Fibroblast of peridontal ligament (primary cell): ENCODE data around the gene ASIC1.

ENCODE experiments used
- DNase-seq: peaks from one replicate; pipeline ENCODE4 v3.0.0-alpha.2; 2010; ENCODE audit errors: extremely low read depth

ASIC1 gene

DNA sequence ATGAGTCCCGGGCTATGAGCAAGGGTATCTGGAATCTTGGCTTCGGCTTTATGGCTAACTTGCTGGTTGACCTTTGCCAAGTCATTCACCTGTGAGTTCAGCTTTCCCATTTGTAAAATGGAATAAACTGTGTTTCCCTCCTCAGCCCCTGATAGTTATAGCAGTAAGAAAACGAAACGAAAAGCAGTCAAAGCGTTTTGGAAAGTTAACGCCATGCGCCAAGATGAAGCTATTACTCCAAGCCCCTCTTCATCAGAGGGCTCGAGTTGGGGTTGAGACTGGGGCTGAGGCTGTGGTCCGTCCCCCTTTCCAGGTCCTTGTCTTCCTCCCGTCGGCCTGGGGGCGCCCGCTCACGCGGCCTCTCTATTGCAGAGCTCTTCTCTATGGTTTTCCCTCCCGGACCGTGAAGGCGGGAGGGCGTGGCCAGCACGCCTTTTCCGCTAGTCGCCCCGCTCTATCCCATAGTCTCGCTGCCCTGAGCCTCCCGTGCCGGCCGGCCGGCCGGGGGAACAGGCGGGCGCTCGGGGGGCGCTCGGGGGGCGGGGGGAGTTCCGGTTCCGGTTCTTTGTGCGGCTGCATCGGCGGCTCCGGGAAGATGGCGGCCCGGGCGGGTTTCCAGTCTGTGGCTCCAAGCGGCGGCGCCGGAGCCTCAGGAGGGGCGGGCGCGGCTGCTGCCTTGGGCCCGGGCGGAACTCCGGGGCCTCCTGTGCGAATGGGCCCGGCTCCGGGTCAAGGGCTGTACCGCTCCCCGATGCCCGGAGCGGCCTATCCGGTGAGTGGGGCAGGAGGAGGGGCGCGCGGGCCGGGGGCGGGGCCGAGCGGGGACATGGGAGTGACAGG lies 27.6 kb downstream of the ASIC1 start, which contains the start of gene SMARCD1:
Gene SMARCD1 (plus strand): TSS at position 568 of the 840 bp plus-strand sequence. CDS start 28 bp downstream, at position 596.
- DNase-seq: peak; percentile 90

DNA sequence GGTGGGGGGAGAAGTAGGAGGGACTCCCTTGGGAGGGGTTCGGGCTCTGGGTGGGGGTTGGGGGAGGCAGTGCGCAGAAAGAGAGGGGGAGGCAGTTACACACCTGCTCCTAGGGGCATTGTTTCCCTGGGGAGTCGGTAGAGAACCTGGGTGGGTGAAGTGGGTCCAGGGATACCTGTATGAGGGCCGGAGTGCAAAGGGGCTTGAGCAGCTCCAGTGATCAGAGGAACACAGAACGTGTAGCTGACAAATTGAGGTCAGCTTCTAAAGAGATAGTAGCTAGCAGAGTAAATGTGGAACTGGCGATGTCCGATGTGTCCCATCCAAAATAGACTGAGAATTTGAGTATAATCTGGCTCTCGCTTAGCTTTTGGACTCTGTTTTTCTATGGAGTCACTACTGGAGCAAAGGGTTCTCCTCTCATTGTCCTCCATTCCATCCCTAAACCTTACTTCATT lies 28.2 kb downstream of the ASIC1 start:
- DNase-seq: no peak

DNA sequence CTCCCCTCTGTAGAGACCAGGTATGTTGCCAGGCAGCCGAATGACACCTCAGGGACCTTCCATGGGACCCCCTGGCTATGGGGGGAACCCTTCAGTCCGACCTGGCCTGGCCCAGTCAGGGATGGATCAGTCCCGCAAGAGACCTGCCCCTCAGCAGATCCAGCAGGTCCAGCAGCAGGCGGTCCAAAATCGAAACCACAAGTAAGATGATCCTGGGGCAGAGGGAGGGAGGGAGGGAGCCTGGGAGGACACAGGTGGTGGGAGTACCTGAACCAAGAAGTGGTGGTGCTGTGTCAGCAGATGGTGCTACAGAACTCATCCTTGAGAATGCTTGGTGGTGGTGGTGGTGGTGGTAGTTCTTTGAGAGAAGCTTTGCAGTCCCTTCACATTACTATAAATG lies 28.8 kb downstream of the ASIC1 start:
- DNase-seq: no peak

DNA sequence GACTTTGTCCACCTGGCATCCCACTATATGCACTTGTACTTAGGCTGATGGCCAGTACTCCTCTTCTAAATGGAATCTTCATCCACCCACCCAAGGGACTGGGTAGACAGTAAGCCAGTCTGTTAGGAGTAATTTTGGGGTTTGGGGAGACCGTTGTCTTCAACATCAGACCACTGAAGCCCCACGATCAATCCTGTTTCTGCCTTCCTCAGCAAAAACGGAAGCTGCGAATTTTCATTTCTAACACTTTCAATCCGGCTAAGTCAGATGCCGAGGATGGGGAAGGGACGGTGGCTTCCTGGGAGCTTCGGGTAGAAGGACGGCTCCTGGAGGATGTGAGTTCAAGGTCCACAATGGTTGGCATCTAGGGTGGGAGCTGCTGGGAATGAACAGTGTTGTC lies 29.8 kb downstream of the ASIC1 start:
- DNase-seq: no peak

DNA sequence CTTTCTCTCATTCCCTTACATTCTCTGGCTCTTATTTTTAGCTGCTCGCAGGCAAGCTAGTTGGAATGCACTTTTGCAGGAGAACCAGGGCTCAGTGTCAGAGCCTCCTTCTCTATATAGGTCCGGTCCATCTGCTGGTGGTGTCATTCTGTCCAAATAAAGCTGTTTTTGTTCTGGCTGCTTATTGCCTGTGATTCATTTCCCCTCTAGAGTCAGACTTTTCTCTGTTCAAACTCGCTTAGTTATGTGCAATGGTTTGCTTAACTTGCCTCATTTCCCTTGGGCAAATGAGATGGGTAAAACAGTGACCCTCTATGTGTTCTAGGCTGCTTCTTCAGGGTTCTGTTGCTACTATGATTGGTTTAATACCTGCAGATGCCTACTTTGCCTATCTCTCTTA lies 30.6 kb downstream of the ASIC1 start:
- DNase-seq: peak; percentile 81

DNA sequence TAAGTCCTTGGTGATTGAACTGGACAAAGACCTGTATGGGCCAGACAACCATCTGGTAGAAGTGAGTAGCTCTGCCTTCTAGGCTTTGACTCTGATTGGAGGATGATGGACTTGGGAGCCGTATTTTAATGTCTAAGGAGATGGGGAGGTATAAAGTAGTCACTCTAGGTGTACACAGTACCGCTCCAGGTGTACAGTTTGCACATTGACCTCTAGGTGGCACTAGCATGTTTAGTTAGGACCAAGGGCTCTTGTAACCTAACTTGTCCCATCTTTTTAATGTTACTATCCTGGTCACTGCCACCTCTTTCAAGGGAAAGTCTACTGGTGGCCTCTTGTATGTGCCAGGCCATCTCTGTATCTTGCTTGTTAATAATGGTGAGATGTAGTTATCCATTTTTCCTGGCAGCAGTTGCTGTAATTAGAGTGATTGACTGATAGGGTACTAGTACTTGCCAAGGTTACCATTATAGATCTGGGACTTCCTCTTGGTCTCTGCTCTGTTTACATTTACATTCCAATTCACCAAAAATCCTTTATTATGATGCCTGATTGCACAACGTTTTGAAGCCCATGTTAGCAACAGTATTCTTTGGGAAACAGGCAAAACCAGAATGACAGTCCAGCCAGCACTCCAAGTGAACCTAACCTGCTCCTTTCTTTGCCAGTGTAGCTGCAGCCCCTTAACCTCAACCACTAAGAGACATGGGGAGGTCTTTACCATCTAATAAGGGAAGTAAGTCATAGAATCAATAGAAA lies 31.4 kb downstream of the ASIC1 start:
- peak; percentile 52 for DNase-seq

DNA sequence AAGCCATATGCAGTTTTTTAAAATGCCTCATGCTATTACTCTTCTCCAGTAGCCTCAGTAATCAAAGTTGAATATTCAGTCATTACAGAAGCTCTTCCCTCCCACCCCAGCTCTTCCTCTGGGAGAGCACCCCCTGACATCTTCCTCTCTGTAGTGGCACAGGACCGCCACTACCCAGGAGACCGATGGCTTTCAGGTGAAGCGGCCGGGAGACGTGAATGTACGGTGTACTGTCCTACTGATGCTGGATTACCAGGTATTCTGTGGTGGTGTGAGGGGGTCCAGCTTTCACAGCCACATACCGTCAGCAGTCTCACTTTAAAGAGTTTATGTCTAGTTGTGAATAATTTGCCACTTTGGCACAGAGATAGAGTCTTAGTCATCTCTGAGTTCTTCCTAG lies 32.3 kb downstream of the ASIC1 start:
- DNase-seq: no peak

DNA sequence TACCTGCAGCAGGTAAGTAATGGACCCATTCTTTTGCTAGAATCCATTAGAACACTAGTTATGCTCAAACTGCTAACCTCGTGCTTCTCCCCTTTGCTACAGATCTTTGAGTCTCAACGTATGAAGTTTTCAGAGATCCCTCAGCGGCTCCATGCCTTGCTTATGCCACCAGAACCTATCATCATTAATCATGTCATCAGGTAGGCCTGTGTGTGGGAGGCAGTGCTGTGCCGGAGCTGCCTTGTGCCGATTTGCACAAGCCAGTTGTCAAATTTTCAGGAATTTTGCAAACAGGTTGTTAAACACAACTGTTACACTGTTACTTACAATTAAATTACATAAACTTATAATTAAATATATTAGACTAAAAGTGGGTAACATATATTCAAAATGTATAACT lies 33.0 kb downstream of the ASIC1 start:
- no peak for DNase-seq

DNA sequence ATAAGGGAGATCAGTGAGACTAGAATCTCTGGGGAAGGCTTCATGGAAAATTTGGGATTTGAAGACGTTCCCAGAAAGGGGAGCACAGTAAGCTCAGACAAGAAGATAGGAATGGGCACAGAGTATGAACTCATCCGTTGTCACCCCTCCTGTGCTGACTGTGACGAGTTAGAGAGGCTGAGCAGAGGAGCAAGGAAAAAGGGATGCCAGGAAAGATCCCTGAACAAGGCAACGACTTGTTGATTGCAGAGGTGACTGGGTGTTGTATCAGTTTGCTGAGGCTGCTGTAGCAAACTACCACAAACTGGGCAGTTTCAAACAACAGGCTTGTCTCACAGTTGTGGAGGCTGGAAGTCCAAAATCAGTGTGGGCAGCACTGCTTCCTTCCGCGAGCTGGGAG lies 40.6 kb downstream of the ASIC1 start:
- DNase-seq: no peak

DNA sequence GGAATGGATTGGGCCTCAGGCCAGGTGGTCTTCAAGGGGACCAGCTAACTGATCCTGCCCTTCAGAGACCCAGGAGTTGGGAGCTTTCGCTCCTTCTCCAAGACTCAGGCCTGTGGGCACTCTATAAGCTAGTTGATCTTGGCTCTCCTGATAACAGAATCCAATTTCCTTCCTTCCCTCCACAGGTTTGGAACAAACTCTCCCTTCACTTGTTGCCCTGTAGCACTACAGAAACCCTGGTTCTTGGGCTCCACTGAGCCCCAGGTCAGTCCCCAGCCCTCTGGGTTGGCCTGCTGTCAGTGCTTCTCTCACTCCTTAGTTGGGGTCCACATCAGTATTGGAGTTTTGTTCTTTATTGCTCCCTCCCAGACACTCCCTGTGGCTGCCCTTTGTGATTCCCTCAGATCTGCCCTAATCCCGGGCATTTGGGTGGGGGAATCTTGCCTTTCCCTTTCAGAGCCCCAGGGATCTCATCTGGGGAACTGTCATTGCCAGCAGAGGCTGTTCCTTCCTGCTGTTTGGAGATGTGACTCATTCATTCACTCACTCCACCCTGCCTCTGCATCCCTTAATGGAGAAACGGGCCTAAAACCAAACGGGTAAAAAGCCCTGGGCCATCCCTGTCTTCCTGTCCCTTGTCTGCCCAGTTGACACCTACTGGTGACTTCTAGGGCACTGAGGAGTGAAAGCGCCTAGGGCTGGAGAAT lies 42.1 kb downstream of the ASIC1 start:
- peak; percentile 50 for DNase-seq

DNA sequence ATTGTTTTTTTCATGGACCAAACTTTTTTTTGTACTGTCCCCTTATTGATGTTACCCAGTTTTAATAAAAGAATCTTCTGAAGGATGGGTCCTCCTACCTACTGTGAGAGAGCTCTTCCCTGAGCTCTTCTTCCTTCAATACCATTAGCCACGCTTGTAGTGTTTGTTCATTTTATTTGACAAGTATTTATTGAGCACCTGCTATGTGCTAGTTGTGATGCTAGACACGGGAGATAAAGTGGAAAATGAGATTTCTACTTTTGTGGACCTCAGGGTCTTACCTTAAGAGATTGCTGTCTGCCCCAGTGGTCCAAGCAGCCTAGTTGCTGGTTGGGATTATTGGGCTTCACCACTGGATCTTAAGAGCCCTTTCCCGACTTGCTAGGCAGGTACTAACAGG lies 43.2 kb downstream of the ASIC1 start:
- no peak for DNase-seq

DNA sequence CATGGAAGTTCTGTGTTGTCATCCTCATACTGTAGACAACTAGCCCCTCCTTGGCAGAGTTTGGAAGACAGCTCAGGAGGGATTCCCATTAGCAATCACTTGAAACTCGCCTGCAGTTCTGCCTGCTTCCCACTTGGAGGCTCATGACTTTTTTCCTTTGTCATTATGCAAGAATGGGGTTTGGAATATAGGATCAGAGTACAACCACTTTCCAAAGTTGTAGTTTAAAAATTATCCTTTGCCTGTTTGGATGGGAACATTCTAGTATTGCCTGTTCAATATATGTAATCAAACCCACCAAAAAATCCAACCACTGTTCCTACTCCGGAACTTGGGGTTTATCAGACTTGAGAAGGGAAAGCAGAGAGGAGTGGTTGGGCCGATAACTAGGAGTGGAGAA lies 44.3 kb downstream of the ASIC1 start:
- DNase-seq: peak; percentile 69

DNA sequence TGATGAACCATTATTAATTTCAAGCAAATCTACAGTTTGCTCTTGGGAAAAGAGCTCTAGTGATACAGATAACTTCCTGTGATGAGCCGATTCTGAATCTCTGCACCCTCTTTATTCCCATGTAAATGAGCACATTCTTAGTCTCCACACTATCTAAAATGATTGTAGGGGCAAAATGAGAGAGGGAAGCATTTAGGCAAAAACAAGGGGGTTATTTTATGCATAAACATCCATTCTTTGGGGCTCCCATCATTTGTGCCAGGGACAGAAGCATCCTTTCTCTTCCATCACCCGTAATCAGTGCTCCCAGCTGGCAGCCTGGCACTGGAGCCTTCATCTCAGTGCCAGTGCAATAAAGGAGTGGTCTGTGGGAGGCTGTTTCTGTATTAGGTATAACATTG lies 44.7 kb downstream of the ASIC1 start:
- DNase-seq: no peak

DNA sequence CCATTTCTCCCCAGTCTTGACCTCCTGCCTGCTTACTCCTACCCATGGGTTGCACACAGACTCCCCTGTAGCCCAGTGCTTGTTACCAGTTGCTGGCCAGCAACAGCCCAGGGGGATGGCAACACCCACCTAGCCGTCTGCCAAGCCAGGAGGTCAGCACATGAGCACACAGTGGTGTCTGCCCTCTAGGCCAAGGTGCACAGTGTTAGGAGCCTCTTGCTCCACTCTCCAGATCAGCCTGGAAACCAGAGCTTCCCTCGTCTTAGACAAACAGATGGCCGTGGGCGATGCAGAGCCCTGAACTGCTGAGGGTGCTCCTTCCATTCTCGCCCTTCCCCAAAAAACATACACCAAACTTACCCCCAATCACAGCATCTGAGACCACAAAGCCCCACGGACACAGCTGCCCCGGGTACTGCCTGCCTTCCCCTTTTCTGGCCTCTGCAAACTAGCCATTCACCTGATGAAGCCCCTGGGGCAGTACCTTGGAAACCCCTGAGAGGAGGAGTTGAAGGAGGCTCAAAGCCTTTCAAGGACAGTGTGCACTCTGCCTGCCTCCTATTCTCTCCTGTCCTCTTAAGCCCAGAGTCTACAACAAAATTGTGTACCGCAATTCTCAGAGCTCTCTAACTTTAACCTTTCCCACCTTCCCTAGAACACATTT lies 45.4 kb downstream of the ASIC1 start:
- no peak for DNase-seq

DNA sequence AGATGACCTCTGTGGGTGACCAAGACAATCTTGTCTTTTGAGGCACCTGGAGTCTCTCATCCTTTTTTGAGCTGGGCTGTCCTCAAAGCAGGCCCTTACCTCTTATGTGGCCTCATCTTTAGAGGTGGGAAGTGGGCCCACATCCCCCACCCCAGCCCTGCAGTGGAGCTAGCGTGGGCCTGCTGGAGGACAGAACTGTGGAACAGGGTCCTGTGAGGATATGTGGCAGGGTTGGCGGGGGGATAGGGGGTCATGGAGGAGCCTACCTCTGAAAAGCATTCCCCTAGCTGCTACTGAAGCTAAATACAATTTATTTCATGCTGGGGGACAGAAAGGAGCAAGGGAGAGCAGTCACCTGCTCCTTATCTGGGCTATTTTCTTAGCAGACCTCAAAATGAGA lies 46.0 kb downstream of the ASIC1 start:
- DNase-seq: no peak

DNA sequence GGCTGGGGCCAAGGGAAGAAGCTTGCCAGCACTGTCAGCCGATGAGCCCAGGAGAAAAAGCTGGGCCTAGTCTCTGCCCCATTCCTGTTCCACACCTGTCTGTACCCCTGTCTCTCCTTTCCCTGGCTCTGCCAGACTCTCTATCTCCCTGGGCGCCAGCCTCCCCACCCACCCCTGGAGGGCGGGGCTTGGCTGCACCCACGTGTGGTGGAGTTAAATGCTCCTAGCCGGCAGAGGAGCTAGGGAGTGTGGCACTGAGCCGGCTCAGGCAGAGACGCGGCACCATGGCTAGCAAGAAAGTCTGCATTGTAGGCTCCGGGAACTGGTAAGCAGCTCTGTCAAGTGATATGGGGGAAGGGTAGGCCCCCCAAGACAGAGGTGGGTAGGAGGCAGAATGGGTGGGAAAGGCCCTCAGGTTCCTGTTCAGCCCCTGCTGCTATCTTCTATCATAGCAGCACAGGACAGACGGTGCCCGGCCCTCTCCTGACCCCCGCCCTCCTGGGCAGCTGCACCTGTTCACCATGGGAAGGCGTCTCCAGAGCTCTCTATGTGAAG lies 46.4 kb downstream of the ASIC1 start, which contains the start of gene GPD1:
Gene GPD1 (plus strand): TSS at position 242 of the 555 bp plus-strand sequence. CDS start 43 bp downstream, at position 285.
- DNase-seq: peak; percentile 22

DNA sequence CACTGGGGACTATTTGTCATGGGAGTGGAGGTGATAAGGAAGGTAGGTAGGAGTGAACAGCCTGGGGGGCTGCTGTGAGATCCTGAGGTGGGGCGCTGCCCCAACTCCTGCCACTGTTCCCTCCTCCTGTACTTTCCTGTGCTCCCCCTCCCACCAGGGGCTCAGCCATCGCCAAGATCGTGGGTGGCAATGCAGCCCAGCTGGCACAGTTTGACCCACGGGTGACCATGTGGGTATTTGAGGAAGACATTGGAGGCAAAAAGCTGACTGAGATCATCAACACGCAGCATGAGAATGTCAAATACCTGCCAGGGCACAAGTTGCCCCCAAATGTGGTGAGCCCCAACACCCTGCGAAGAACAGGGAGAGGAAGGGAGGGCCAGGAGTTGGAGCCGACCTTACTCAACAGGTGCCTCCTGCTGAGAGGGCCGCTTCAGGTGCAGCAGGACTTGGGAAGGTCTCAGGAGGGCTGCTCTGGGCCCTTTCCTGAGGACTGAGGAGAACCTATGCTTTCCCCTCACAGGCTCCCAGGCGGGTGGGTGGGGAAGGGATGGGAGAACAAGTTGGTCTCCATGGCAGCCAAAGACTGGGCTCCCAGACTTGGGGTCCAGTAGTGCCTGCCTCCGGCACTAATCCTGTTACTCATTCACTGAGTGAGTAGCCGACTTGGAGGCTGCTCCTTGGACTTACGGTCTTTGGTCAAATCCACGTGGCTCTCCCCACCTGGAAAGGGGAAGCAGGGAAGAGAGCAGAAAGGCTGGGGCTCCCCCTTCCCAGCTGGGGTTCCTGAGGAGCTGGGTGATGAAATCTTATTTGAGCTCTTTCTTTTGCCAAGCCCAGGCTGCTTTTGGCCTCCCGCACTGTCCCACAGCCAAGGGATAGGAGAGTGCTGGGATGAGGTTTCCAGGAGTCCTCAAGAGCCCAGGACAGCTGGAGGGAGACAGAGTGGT lies 47.3 kb downstream of the ASIC1 start:
- DNase-seq: no peak

DNA sequence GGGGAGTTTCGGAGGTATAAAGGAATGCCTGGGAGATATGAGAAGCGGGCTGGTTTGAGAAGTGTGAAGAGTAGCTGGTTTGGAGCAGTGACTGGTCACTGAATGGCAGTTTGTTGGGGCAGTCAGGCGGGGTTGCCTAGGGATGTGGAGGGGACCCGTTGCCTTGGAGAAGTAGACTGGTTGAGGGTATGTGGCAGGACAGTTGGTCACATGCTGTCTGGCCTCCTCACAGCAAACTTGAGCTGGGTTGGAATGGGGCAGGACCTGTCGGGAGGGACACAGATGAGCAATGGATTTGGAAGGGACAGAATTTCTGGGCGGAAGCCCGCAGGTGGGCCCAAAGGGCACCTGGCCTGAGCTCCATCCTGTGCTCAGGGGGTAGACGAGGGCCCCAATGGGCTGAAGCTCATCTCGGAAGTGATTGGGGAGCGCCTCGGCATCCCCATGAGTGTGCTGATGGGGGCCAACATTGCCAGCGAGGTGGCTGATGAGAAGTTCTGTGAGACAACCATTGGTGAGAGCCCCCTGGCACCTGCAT lies 48.6 kb downstream of the ASIC1 start:
- DNase-seq: no peak

DNA sequence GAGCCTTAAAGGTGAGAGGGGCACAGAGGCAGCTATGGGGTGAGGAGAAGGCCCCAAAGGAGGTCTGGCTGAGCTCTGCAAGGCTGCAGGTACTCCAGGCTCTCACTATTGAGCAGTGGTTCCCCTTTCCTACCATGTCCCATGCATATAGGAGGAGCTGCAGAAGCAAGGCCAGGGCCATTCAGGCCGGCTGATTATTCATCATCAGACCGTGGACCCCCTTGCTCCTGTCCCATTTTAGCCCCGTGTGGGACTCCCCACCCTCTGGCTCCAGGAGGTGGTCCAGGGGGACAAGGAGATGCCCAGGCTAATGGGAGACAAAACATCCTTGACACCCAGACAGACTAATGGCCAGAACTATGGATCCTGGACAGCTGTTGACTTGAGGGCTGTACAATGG lies 49.5 kb downstream of the ASIC1 start:
- DNase-seq: no peak
